HG02588 (cell line): Measurements from ENCODE around the gene NAA20.
"Not testable (repeated sequence)": the region's sequence is repeated elsewhere in the genome, so short reads cannot be mapped to it uniquely, and the experiment has no call there.

ENCODE experiments used
- ATAC-seq: cut with Tn5 transposase; IDR thresholded peaks from one replicate; pipeline ENCODE4 v1.9.1; 2021; ENCODE audit warnings: mild to moderate bottlenecking, moderate library complexity; ENCODE audit not compliant: unreplicated experiment

Gene NAA20

DNA sequence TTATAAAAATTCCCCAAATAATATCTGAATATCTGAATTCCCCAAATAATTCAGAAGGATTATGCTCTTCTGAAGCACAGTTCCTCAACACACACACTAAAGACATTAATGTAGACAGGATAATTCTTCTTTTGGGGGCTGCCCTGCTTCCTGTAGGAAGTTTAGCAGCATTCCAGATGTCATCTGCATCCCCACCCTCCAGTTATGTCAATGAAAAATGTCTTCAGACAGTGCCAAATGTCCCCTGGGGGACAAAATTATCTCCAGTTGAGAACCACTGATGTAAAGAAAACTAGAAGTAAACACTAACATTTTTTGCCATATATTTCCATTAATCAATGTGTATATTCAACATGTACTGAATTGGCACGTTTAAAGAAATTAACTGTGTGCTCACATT is 25.9 kb upstream of the NAA20 start:
- ATAC-seq, result no peak

DNA sequence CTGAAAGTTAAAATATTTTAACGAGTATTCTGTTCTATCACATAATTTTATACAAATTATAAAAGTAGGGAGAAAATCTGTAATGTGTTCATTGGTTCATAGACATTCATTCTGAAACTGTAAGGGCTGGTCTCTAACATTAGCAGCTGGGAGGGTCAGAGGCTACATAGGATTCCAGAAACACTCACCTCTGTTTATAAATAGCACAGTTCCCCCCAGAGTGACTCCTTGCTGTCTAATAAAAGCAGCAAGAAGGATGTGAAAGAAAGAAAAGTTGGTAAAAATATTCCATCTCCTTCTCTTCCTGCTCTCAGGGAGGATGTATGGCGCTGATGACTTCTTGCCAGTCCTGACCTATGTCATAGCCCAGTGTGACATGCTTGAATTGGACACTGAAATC is 25.3 kb upstream of the NAA20 start:
- ATAC-seq, result no peak

DNA sequence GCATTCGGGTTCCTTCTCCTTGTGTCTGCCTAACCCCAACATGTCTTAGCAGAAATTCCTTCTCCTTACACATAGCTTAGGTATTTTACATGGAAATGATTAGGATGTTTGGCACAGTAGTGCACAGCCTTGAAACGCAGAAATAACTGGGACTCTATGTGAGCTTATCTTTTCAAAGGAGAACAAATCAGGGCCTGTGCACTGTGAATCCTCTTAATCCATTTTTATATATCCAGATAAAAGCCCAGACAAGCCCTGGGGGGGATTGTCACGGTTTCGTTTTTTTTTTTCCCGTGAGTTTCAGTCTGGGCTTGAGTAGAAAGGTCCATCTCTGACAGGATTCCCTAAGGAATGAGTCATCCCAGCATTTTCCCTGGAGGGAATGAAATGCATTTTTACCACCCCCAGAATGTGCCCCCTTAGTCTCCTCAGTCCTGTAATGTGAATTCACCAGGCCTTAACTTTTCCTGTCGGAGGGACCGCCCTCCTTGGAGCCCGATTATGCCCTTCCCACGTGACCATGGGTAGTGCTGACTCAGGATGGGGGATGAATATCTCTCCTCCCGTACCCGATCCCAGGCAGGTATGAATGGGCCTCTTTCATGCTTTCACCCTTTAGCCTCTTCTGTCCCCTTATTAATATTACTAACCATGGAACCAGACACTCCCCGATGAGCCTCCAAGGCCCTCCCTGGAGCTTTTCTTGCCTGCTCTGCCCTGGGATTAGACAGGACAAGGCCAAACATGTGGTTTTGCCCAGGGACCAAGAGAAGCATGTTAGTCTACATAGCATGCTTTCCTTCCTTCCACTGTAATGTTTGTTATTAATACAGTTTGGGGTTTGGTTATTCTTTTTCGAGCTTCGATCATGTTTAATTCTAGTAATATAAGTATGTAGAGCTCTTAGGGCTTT is 23.9 kb upstream of the NAA20 start:
- no peak for ATAC-seq

DNA sequence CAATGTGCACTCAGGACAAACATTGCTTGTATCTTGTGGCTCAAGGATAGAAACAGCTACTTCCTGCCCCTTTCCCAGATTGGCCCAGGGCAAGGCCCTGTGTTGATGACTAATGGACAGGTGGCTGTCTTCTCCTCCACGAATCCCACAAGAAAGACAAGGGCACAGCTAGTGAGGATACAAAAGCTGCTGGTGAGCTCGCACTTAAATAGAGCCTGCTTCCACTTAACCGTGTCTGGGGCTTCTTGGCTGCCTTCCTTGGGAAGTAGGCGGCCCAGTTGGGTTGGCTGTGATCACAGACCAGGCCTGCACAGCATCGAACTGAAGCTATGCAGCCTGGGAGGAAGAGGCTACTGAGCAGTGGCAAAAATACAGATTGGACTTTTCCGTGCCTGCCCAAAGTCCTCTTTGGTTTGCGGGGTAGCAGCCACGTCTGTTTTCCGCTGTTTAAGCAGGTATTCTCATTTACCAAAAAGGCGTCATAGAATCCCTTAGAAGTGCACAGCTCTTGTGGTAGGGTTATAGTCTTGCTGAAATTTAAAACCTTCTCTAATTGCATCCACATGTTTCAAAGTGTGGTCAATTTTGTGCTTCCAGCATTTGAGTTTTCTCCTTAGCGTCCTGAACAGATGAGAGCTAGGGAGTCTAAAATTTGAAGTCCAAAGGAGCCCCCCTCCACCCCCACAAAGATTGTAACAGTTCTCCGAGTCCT is 23.0 kb upstream of the NAA20 start:
- ATAC-seq, result no peak

DNA sequence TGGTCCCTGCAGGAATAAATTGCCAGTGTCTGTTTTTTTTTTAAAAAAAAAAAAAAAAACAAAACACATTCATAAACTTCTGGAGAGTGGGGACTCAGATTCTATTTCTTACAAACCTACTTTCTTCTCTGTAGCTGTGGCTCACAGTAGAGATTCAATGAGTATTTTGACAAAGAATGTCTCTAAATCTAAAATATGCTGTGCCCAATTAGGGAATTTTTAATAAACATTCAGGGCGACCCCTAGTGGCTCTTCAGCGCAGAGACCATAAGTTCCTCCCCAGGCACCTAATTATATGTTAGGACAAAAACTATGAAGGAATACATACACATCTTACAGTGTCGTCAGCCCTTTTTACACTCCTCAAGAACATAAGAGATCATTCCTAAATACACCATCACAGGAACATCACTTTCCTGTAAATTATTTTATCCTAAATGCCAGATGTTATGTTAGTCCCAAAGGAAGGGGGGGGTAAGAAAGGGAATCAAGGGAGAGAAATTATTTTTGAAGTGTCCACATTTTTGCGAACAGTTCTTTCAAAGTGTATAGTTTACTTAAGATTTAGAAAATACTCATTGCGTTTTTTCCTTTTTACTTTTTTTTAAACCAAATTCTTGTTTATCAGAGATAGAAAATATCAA is 21.8 kb upstream of the NAA20 start:
- no peak for ATAC-seq

DNA sequence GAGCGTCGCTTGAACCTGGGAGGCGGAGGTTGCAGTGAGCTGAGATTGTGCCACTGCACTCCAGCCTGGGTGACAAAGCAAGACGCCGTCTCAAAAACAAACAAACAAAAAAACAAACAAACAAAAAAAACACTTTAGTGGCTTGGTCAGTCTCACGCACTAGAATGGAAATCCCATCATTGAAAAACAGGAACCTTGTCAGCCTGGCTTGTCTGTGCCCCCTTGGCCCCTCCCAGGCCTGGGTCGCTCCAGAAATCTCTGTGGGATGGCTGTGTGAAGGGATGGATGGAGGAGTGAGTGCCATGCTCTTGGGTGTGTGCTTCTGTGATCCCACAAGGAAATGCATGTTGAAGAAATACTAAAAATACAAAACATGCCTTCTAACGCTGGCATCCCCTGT is 20.9 kb upstream of the NAA20 start:
- no peak for ATAC-seq

DNA sequence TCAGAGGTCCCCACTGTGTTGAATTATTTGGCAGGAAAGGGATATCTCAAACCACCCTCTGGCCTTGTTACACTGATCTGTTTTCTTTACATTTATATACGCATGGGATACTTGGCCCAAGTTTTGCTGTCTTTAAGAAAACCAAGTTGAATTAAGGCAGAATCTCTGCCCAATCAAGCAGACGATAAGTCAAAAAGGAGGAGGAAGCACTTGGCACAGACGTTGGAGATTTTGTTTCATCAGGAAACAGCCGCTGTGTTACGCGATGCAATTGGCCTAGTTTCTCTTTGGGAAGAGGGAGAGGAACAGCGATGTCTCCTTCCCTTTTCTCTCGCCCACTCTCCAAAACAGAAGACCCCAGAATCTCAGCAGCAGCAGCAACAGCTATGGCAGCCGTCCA is 20.2 kb upstream of the NAA20 start:
- no peak for ATAC-seq

DNA sequence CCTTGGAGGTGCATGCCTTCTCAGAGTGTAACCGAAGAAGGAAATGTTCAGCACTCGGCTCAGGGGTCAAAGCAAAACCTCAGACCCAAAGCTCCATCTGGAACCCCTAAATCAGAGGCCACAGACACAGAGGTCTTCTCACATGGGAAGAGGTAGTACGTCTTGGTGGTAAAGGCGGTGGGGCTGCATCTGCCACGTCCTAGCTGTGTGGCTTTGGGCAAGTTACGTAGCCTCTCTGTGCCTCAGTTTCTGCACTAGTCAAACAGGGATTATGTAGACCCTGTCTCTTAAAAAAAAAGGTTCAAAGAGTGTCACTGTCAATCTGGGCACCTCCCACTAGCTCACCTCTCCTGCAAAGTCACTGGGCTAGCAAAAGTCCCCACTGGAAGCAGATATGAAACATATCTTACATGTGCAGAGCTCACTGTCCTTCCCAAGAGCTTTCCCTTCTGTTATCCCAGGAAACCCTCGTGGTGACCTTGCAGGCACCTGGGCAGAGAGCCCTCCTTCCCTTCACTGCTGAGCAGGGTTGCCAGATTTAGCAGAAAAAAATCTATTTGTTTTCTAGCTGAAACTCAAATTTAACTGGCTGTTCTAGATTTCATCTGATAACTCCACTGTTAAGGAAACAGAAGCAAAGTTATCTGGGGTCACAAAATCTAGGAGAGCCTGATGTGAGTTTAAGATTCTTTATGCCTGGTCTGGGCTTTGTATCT is 18.0 kb upstream of the NAA20 start:
- ATAC-seq, result no peak

DNA sequence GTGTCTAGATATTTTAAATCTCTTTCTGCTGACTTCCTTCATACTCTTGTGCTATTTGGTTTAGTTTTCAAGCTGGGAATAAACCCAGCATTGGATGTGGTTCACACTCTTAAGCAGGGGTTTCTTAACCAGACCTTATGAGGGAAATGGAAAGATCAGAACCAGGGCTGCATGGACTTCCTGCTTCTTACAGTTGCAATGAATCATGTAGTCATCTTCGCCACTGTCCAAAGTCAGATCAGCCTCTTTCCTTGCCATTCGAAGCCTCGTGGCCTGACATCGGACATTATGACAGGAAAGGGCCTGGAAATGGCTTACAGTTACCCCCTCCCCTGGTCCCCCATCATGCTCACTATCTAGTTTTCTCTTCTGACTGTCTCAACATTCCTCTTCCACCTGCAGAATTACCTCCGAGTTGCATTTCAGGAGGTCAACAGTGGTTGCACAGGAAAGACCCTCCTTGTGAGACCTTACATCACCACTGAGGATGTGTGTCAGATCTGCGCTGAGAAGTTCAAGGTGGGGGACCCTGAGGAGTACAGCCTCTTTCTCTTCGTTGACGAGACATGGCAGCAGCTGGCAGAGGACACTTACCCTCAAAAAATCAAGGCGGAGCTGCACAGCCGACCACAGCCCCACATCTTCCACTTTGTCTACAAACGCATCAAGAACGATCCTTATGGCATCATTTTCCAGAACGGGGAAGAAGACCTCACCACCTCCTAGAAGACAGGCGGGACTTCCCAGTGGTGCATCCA is 16.8 kb upstream of the NAA20 start:
- ATAC-seq, result no peak

DNA sequence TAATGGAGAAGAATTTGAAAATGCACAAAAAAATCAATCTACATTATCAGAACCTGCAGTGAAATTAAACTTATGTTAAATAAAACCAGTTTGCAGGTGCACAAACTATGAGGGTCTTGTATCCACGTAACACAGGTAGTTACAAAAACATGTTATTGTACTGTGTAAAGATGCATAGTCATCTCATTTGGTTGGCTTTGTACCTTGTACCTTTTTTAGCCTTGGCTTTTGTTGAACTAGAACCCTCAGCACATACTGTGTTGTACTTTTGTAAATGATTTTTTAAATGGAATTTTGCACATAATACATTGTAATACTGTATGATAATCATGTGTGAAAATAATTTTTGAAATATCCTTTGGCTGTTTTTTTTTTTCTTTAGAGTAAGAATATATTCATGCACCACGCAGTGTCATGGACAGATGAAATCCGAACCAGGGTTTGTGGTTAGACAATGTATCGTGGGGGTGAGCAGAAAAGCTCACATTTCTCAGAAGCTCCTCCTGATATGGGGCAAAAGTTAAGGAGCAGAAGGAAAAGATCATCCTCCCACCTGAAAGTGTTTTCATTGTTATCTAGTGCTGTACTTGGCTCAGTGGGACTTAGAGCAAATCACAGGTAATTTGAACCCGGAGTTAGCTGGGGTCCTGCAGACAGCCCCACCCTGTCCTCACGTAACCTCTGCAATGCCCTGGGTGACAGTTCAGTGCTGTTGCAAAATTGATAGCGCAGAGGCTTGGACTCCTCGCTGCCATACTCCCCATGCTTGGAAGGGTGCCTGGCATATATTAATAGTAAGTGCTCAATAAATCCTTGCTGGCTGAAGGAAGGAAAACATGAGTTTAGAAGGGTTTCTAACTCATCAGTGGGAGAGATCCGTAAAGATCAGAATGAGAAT is 14.8 kb upstream of the NAA20 start:
- ATAC-seq, result no peak

DNA sequence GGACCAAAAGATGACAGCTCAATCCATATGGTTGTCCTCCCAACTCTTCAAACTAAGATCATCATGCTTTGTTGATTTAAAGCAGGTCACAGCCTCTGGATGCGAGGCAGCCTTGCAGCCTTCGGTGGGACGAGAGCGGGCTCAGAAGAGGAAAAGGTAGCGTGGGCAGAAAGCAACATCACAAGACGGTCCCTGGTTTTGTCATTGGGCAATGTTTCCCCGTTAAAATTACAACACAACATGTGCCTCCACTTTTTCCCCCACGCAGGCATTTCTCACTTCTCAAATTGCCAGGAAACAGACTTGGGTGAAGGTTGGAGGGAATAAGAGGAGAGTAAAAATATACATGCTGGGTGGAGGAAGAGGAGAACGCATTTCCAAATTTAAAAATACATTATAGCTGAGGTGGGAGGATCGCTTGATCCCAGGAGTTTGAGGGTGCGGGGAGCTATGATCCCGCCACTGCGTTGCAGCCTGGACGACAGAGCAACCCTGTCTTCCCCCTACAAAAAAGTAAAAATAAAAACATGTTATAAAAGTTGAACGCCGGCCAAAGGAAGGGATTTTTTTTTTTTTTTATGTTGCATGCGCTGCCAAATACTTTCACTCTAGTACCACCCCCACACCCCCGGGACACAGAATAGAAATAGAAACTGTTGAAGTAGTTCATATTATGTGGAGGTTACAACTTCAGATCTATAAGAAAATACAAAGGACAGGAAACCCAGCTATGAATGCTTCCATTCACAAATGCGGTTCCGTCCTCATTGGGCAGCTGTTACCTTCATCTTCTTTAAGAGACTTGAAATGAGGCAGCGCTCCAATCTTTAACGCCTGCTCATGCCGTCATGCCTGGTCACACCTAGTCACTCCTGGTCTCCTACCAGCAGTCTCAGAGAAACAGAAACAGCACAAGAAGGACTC is 13.9 kb upstream of the NAA20 start:
- no peak for ATAC-seq

DNA sequence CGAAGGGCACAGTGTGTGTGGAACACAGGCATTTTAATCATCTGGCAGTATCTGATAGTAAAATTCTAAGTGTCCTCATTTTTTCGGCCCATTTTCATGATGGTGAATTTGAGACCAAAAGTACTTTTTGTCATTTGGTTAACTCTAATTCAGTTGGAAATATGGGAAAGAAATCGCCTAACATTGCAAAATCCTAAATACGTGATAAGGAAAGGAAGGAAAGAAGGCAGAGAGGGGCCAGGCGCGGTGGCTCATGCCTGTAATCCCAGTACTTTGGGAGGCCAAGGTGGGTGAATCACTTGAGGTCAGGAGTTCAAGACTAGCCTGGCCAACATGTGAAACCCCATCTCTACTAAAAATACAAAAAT is 13.2 kb upstream of the NAA20 start:
- ATAC-seq, result not testable (repeated sequence)

DNA sequence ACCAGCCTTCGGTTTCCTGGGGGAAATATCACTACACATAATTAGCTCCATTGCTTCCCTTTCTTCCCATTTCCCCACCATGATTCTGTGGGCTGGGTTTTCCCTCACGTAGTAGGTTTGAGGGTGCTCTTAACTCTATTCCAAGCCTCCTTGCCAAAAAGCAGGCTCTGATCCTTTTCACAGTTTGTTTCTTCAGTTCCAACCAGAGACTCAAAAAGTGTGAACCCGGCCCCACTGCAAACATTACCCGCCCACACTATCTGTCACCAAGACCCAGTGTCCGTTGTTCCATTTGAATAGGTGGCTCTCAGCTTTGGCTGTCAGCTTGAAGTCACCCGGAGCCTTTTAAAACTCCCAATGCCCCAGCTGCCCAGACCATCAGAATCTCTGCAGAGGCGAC is 11.8 kb upstream of the NAA20 start:
- no peak for ATAC-seq

DNA sequence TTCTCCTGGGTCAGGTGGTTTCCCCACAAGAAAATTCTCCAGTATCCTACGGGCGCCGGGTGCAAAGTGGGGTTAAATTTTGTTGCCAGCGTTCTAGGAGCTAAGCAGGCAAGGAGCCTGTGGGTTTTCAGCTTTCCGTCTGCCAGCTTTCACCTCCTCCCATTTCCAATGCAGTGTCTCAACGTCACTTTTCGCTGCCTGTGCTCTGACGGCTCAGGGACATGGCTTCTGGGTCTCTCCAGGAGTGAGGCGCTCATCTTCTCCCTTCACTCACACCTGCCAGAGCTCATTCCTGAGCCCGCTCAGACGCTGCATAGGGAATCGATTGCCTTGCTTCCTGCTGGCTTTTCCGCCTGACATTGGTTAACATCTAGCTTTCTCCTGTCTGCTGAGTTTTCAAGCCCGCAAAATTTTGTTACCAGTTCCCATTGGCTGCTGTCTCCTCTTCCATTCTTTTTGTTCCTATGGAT is 7.3 kb upstream of the NAA20 start:
- ATAC-seq, result no peak

DNA sequence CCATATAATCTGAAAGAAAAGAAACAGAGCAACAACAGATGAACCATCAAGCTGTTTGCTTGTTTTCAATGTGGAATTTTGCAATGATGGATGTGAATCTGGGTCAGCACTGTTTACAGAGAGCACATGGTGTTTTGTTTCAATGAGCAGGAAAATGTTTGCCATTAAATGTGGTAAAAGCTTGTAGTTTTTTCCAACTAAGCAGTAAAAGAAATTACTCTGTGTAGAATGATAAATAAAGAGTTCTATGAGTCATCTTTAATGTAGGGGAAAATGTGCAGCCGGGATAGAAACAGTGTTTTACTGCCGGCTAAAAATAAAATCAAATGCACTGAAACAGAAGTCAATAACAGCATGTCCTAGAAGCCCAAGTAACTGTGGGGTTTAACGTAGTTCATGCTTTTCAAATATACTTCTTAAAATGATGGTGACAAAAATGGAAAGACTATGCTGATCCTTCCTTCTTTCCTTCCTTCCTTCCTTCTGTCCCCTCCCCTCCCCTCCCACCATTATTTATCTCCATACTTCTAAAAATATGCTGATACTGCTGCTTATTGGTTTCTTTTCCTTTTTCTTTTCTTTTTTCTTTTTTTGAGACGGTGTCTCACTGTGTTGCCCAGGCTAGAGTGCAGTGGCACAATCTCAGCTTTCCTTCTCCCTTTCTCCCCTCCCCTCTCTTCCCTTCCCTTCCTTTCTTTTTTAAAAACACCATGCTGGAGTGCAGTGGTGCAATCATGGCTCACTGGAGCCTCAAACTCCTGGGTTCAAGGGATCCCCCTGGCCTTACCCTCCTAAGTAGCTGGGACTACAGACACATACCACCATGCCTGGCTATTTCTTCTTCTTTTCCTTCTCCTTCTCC is 6.3 kb upstream of the NAA20 start:
- ATAC-seq, result no peak

DNA sequence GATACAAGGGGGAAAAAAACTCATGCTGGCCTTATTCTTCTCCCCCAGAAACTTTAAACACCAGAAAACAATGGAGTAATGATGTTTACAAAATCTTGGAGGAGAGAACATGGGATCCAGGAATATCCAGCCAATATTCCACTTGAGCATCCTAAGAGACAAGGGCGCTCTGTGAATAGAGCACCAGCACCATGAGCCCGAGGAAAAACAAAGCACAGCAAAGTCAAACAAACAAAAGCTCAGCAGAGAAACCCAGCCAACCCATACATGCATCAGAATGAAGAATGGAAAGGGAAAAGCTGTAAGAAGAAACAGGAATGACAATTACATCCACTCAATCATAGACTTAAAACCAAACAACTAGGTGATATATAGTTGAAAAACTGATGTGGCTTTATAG is 4.6 kb upstream of the NAA20 start:
- no peak for ATAC-seq

DNA sequence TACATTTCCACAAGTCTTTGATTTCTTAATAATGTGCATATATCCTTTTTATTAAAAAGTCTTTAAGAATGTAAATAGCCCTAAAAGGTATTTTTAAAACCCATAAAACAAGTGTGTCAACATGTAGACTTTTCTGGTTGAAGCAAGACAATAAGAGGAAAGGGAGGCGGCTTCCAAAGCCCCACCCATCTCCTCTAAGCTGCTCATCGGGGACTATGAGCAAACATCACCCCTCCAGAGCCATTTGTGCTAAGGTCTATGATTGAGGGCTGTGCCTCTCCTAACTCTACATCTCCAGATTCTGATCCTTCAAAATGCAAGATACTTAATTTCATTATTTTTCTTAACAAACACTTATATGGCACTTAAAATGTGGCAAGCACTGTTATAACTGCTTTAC is 2.5 kb upstream of the NAA20 start:
- ATAC-seq, result no peak

DNA sequence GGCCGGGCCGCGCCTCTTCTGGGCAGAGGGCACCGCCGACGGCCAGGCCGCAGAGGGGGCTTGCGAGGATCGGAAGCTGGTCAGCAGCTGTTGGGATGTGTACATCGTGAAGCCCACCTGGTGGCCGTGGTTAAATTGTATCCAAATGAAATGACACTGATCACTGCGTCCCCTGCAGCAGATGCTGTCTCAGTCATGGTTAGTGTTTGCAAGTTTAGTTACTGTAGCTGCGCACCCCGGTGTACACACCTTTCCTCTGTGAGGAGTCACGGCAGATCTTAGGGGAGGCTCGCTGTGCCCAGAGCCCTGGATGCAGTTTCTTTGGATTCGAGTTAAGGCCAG is 653 bp downstream of the NAA20 start:
- peak; percentile 3 for ATAC-seq
